NOMO-1 (cell line): ENCODE data around the gene MACROD1.
A peak's percentile ranks its signal among the peaks of the same experiment; 100 is the strongest.

Source experiments
- DNase-seq, 2 experiments: peaks; one replicate each; lab custom pipeline; 2025; ENCODE audit not compliant: unreplicated experiment in 2 of 2; lab: John Stamatoyannopoulos, UW

MACROD1 gene

GRCh38 chr11:64094463-64095260 lies 71.3 kb downstream of the MACROD1 start:
- peak; percentile 60 to 70 for DNase-seq

- DNase-seq, result no peak
Observed at GRCh38 chr11:64093233-64094039, 72.5 kb downstream of the MACROD1 start.

DNA sequence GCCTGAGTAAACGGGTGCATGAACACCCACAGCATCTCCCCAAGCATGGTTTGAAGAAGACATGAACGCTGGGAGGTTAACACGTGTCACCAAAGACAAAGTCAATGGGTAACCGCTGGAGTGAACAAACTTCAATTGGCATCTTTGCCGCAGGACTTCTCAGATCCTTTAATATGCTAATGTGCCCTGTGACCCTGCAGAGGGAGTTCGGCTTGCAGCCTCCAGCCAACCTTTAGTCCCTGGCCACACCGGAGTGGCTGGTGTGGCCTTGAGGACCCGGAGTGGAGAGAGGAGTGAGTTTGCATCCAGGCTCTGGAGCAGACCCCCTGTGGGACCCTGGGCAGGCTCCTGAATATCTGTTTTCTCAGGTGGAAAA lies 73.2 kb downstream of the MACROD1 start:
- no peak for DNase-seq

GRCh38 chr11:64092111-64092760 lies 73.7 kb downstream of the MACROD1 start:
- peak; percentile 67 to 68 for DNase-seq

DNA sequence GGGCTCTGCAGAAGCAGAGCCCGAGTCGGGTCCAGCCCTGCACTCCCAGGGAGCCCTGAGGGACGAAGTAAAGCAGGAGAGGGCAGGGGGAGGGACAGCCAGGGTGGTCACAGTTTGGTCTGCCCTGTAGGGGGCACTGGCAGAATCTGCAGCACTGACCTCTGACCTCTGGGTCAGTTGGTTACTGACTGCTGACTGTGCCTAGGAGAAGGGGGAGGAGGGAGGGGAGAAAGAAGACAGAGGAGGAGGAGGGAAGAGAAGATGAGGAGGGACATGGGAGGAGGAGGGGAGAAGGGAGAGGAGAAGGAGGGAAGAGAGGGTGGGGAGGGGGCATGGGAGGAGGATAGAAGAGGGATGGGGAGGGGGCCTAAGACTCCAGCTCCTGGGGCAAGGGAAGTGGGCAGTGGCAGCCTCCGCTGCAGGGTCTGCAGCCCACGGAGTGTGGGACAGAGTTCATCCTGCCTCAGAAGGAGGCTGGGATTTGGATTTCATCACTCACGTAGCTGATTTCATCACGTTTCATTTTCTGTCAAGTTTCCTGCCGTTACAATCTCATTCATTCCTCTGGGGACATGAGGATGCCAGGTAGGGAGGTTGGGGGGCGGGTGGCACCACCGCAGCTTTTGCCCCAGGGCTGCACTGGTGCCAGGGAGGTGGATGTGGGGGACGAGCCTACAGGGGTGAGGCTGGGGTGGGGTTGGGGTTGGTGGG lies 75.0 kb downstream of the MACROD1 start:
- DNase-seq, result peak; percentile 40 to 63

GRCh38 chr11:64089915-64090805 lies 75.8 kb downstream of the MACROD1 start:
- DNase-seq, result peak in 1 of 2 experiments; percentile 9

GRCh38 chr11:64089493-64089892 lies 76.4 kb downstream of the MACROD1 start:
- no peak for DNase-seq

DNA sequence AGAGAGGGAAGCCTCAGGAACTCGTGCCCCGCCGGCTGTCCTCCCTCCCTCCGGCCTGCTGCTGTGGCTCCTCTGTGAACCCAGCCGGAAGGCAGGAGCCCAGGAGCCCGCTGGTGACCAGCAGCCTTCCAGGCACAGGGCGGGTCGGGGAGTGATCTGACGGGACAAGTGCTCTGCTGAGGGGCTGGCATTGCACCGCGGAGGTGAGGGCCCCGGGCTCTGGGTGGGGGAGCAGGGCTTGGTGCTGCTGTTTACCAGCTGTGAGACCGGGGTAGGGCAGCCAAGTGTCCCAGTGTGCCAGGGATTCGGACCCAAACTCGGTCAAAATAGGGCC lies 76.9 kb downstream of the MACROD1 start:
- no peak for DNase-seq

DNA sequence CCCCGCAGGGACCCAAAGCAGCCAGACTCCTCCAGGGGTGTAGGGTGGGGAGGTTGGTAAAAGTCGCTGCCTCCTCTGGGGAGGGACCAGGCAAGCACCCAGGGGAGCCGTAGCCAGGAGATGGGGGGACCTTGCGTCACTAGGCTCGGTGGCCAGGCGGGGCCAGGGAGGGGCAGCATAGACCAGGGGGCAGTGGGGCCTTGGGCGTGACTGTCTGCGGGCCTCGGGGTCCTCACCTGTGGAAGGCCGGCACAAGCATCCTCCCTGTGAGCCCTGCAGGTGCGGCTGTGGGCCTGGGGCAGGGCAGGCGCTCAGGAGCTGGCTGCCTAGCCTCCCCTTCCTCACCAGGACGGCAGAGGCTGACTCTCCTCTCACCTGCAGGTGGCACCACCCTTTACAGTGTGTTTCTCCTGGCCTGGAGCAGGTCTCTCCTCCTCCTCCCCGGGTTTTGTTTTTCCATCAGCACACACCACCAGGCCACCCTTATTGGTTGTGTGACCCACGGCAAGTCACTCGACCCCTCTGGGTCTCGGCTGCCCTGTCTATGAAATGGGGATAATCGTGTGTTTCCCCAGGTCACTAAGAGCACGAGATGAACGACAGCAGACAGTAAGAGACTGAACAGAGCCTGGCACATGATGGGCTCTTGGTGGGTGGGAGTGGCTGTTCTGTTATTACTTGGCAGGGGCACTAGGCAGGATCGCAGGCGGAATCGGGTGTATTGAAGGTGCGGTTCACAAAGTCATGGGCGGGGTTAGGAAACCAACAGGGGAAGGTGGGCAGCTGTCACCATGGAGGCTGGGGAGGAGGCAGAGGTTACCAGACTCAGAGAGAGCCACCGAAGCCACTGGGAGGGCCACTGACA lies 77.5 kb downstream of the MACROD1 start:
- no peak for DNase-seq

DNA sequence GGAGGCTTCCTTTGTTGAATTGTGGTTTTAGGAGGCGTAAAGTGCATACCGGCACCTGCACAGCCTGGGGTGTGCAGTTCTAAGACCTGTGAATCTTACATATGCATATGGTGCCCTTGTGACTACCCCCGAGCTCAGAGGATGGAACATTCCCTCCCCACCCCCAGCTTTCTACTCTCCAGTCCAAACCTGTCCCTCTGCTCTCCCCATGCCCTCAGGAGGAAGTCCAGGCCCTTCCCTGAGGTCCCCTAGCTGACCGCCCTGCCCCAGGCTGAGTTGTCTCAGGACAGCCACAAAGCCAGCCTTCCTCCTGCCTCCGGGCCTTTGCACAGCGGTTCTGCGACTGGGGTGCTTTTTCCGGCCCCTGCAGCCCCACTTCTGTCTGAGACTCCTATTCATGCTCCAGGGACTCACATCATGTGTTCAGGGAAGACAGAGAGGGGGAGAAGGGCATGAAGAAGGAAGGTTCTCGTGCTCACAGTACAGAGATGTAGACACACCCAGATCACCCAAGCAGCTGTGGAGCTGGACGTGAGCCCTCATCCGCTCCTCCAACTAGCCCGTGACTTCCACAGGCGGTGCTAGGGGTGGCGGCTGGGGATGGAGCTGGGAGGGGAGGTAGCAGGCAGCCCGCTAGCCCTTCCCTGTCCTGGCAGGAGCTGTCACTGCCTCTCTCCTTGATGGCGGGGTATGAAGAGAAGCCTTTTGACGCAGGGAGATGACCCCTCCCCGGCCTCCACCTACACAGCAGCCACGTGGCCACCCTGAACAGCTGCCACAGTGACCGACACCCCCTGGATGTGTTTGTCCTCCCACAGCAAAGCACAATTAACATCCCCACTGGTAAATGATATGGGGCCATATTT lies 79.4 kb downstream of the MACROD1 start:
- no peak for DNase-seq

- DNase-seq, result no peak
Observed at GRCh38 chr11:64085906-64086257, 80.0 kb downstream of the MACROD1 start.

GRCh38 chr11:64084951-64085710 lies 80.8 kb downstream of the MACROD1 start:
- DNase-seq, result no peak

- no peak for DNase-seq
Observed at GRCh38 chr11:64084146-64084950, 81.6 kb downstream of the MACROD1 start.

DNA sequence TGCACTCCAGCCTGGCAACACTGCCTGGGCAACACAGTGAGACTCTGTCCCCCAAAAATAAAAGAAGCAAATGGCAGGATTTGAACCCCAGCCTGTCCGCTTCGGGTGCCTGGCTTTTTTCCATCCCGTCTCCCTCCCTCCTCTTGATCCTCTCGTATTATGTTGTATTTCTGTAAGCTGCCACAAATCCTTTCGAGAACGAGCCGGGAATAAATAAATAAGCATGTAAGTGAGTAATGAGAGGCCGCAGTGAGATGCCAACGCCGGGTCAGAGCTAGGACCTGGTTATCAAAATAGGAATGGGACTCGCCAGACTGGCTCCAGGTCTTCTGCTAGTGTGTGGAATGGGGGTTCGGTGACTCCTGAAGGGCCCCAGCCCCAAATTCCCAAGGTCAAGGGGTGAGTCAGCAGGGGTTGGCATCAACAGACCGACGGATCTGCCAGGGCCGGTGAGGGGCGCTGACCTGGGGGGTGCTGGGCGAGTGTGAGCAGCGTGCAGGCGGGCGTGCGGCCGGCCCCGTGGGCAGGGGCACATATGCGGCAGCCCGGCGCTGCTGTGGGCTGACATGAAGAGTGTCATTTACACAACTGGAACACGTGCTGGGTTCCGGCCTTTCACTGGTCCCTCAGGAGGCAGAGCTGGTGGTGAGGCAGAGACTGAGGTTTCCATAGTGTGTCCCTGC lies 82.4 kb downstream of the MACROD1 start:
- DNase-seq, result no peak

DNA sequence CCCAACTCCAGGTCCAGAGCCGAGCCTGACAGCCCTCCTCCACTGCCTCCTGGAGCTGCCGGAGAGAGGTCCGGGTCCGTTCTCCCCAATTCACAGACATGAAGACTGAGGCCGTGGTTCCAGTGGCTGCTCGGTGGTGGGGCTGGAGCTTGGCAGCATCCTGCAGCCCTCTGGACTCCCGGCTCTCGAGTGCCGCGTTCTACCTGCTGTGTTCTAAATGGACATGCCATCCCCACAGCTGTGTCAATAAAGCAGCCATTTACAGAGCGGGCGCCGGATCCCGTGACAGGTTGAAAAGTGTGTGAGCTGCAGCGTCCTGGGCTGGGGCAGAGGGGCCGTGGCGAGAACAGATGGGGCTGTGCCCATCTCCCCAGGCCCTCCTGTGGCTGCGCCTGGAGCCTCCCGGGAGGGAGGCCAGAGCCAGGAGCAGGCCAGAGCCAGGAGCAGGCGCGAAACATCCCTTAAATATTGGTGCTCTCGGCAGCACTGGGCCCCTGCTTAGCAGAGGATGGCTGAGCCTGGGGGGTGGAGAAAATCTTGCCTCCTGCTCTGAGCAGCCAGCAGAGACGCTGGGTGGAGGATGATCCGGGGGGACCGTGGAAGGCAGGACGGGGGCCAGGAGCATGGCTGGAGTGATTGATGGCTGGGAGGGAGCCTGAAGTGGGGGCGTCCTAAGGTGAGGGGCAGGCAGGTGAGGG lies 84.0 kb downstream of the MACROD1 start:
- DNase-seq, result no peak

- DNase-seq, result no peak
Observed at GRCh38 chr11:64080390-64080789, 85.5 kb downstream of the MACROD1 start.
